Stomach (tissue), 9 donors: ENCODE results near the gene CTSG. TPM values are rescaled to one million over a fixed set of nuclear protein-coding genes. Genes with fewer than 3 reads are reported as not detected.

Experiments
- DNase-seq, 2 donors: peaks; one replicate each; pipeline versions ENCODE4 v3.0.0 to v3.0.0-alpha.2; 2013 to 2019
- H3K27ac ChIP-seq, 5 donors: fragments of 200-600 bp in 4 of 5; sonication (generic) in 4 of 5; one replicate each; pipeline ENCODE4 v1.5.1; 2013 to 2019; ENCODE audit warnings: mild to moderate bottlenecking in 1 of 5, moderate library complexity in 1 of 5
- H3K27me3 ChIP-seq, 3 donors: fragments of 200-600 bp; sonication (generic); one replicate each; pipeline ENCODE4 v1.5.1; 2017 to 2019; ENCODE audit warnings: mixed run types in 1 of 3
- H3K36me3 ChIP-seq, 4 donors: fragments of 200-600 bp; sonication (generic); 1 replicate in 3 of 4; 2 replicates in 1 of 4; pipeline ENCODE4 v1.5.1; 2016 to 2019
- H3K4me1 ChIP-seq, 4 donors: fragments of 200-600 bp; sonication (generic); one replicate each; pipeline ENCODE4 v1.5.1; 2016 to 2019
- H3K4me3 ChIP-seq, 4 donors: fragments of 200-600 bp; sonication (generic) in 3 of 4; one replicate each; pipeline ENCODE4 v1.5.1; 2016 to 2019; ENCODE audit warnings: mild to moderate bottlenecking in 1 of 4
- H3K9me3 ChIP-seq, 4 donors: fragments of 200-600 bp; sonication (generic); one replicate each; pipeline ENCODE4 v1.5.1; 2016 to 2019
- CTCF ChIP-seq, 7 experiments: fragments of 450-650 bp in 4 of 7; fragments of 200-600 bp in 3 of 7; sonication (generic) in 3 of 7; IDR thresholded peaks; one replicate each; pipeline ENCODE4 v1.5.1; 2016 to 2019; ENCODE audit warnings: antibody characterized with exemption in 7 of 7, control low read depth in 2 of 7, mild to moderate bottlenecking in 1 of 7
- EP300 ChIP-seq: sonication (generic); formaldehyde crosslinking; IDR thresholded peaks from one replicate; pipeline ENCODE4 v1.6.1; 2017; ENCODE audit warnings: antibody characterized with exemption
- POLR2A ChIP-seq, 4 donors: fragments of 450-650 bp; IDR thresholded peaks; one replicate each; pipeline ENCODE4 v1.6.1; 2016; ENCODE audit warnings: antibody characterized with exemption in 4 of 4, control low read depth in 2 of 4, mild to moderate bottlenecking in 1 of 4, moderate library complexity in 1 of 4
- POLR2AphosphoS5 ChIP-seq, 3 donors: sonication (generic); formaldehyde crosslinking; IDR thresholded peaks; one replicate each; pipeline ENCODE4 v1.6.1; 2016; ENCODE audit warnings: antibody characterized with exemption in 3 of 3
- WGBS, 5 donors: extraction: QIAGEN DNeasy Blood & Tissue Kit in 3 of 5; methylation state at CpG; one replicate each; pipeline versions ENCODE4 v1.1.5 to v1.1.7; 2013 to 2018; 5-methylcytosine and 5-hydroxymethylcytosine counted together
- intact Hi-C: fragments of 100-400 bp; cut with DNase I; formaldehyde crosslinking; loops from one replicate; pipeline ENCODE4 v1.15.1; 2023; ENCODE audit warnings: low total_unique reads
- polyA plus RNA-seq, 3 donors: library from polyadenylated mRNA; stranded (reverse); fragments of 200-250 nt; gene quantifications; one replicate each; pipeline ENCODE4 v1.2.3, GENCODE V29; 2013
- total RNA-seq, 5 donors: library from RNA; depleted of rRNA; stranded (reverse); fragments of >200 nt; gene quantifications; one replicate each; pipeline versions ENCODE4 v1.1.0 to v1.2.3, GENCODE V29; 2014 to 2016
- donor health status: healthy with polysubstance abuse.
- donor health status: Bipolar disorder and iron deficiency.
- donor health status: healthy.

CTSG gene
- total and polyA plus RNA-seq, 8 donors, result 0.28 to 7.5 (median 1.6) TPM; not detected in 2

GRCh38 chr14:24578558-24578957 is 2.5 kb upstream of the CTSG start:
- no peaks in the 10 kb centered on the region for H3K36me3 ChIP-seq
- peaks cover 0 to 8% (median 3%) of the 10 kb centered on the region in 4 donors for H3K9me3 ChIP-seq
- TF ChIP-seq POLR2A (IDR thresholded peaks at IDR 0.05) (no peak), EP300 (no peak), POLR2AphosphoS5 (IDR thresholded peaks at IDR 0.05) (no peak), CTCF (IDR thresholded peaks at IDR 0.05) (no peak)
- H3K27me3 ChIP-seq, result peaks cover 0 to 11% (median 0%) of the 10 kb centered on the region in 3 donors
- intact Hi-C loops, result no loop called here
- no peak for DNase-seq
- no peak overlapping the region for H3K4me3 ChIP-seq
- 72 to 80% (median 79%) methylated on average over 2 of the region's 2 CpGs for WGBS, 5 donors
- no peak overlapping the region for H3K27ac ChIP-seq
- H3K4me1 ChIP-seq, result no peaks in the 10 kb centered on the region

GRCh38 chr14:24576771-24577170 is 721 bp upstream of the CTSG start:
- Histone ChIP-seq H3K4me1 (no peaks in the 10 kb centered on the region), H3K4me3 (no peak overlapping the region), H3K36me3 (no peaks in the 10 kb centered on the region), H3K9me3 (peaks cover 0 to 8% (median 0%) of the 10 kb centered on the region in 4 donors), H3K27me3 (peaks cover 0 to 11% (median 0%) of the 10 kb centered on the region in 3 donors), H3K27ac (no peak overlapping the region)
- intact Hi-C loops, result no loop called here
- DNase-seq, result no peak
- TF ChIP-seq POLR2AphosphoS5 (IDR thresholded peaks at IDR 0.05), result no peak
- TF ChIP-seq EP300, result no peak
- TF ChIP-seq CTCF (IDR thresholded peaks at IDR 0.05), result no peak
- no peak for TF ChIP-seq POLR2A (IDR thresholded peaks at IDR 0.05)
- 75 to 83% (median 79%) methylated on average over 5 of the region's 5 CpGs for WGBS, 5 donors

GRCh38 chr14:24574206-24574774 is 1.8 kb downstream of the CTSG start:
- Histone ChIP-seq H3K4me3 (no peak overlapping the region), H3K27ac (no peak overlapping the region), H3K36me3 (no peaks in the 10 kb centered on the region), H3K27me3 (peaks cover 0 to 11% (median 0%) of the 10 kb centered on the region in 3 donors), H3K9me3 (peaks cover 0 to 8% (median 0%) of the 10 kb centered on the region in 4 donors), H3K4me1 (no peaks in the 10 kb centered on the region)
- no peak for DNase-seq
- no peak for TF ChIP-seq POLR2A (IDR thresholded peaks at IDR 0.05)
- TF ChIP-seq EP300, result no peak
- no peak for TF ChIP-seq CTCF (IDR thresholded peaks at IDR 0.05)
- TF ChIP-seq POLR2AphosphoS5 (IDR thresholded peaks at IDR 0.05), result no peak
- intact Hi-C loops, result no loop called here
- WGBS, 5 donors, result 71 to 86% (median 83%) methylated on average over 17 to 27 of the region's 27 CpGs

GRCh38 chr14:24566318-24566717 is 9.7 kb downstream of the CTSG start:
- no peak for DNase-seq
- Histone ChIP-seq H3K4me1 (no peaks in the 10 kb centered on the region), H3K36me3 (no peaks in the 10 kb centered on the region), H3K27me3 (no peaks in the 10 kb centered on the region), H3K27ac (no peak overlapping the region), H3K4me3 (no peak overlapping the region), H3K9me3 (peaks cover 0 to 44% (median 32%) of the 10 kb centered on the region in 4 donors)
- TF ChIP-seq POLR2A (IDR thresholded peaks at IDR 0.05) (no peak), POLR2AphosphoS5 (IDR thresholded peaks at IDR 0.05) (no peak), EP300 (no peak), CTCF (IDR thresholded peaks at IDR 0.05) (no peak)
- intact Hi-C loops, result no loop called here
- WGBS, 5 donors, result 63 to 76% (median 68%) methylated on average over 2 of the region's 2 CpGs
